K562 (cell line): Measurements from ENCODE around the gene MYL6B. TPM values are rescaled to one million over a fixed set of nuclear protein-coding genes. Genes with fewer than 3 reads are reported as not detected.

Experiments used
- E2F1 ChIP-seq: sonication (generic); formaldehyde crosslinking; IDR thresholded peaks from 2 replicates; pipeline ENCODE4 v1.8.1; 2023; ENCODE audit warnings: mild to moderate bottlenecking, missing genetic modification reagents, moderate library complexity
- ELF2 ChIP-seq: fragments of 250-450 bp; sonication (Bioruptor Pico); IDR thresholded peaks from 2 replicates; pipeline ENCODE4 v1.5.0; 2021; ENCODE audit warnings: mild to moderate bottlenecking
- FOSL1 ChIP-seq: fragments of 200-800 bp; sonication (Bioruptor generic); conservative IDR thresholded peaks from 2 replicates; pipeline ENCODE4 v1.6.1; 2016; ENCODE audit warnings: missing genetic modification characterization, missing compliant biosample characterization
- FOXM1 ChIP-seq, 2 experiments: fragments of 450-650 bp in 1 of 2; sonication (generic) in 1 of 2; formaldehyde crosslinking in 1 of 2; IDR thresholded peaks; 2 replicates each; pipeline versions ENCODE4 v1.6.1 to v1.9.0; 2017 to 2022; ENCODE audit warnings: low read depth in 2 of 2, mild to moderate bottlenecking in 2 of 2, missing genetic modification reagents in 1 of 2, moderate library complexity in 1 of 2
- GATAD2B ChIP-seq: fragments of 450-650 bp; IDR thresholded peaks from 2 replicates; pipeline ENCODE4 v1.6.1; 2017; ENCODE audit warnings: mild to moderate bottlenecking, borderline replicate concordance
- HNRNPH1 ChIP-seq: fragments of 200-400 bp; formaldehyde crosslinking; optimal IDR thresholded peaks from 2 replicates; pipeline ENCODE3; 2017; ENCODE audit warnings: low read depth, mild to moderate bottlenecking, low read length, moderate library complexity
- HOMEZ ChIP-seq: fragments of 250-450 bp; sonication (Bioruptor Pico); IDR thresholded peaks from 2 replicates; pipeline ENCODE4 v1.4.0; 2020; ENCODE audit warnings: mild to moderate bottlenecking, moderate library complexity
- KDM4B ChIP-seq, 2 experiments: fragments of 450-650 bp in 1 of 2; sonication (generic) in 1 of 2; IDR thresholded peaks; 2 replicates each; pipeline ENCODE4 v1.6.1; 2016 to 2017; ENCODE audit warnings: borderline replicate concordance in 2 of 2, antibody characterized with exemption in 1 of 2, low read depth in 1 of 2, mild to moderate bottlenecking in 1 of 2
- MLLT1 ChIP-seq, 2 experiments: fragments of 450-650 bp; IDR thresholded peaks; 2 replicates each; pipeline ENCODE4 v1.6.1; 2016
- NR4A1 ChIP-seq, 2 experiments: fragments of 250-450 bp in 1 of 2; fragments of 450-650 bp in 1 of 2; sonication (Bioruptor Pico) in 1 of 2; IDR thresholded peaks; 2 replicates each; pipeline versions ENCODE4 v1.4.0 to v1.6.1; 2016 to 2020; ENCODE audit warnings: mild to moderate bottlenecking in 2 of 2, missing compliant biosample characterization in 1 of 2, missing genetic modification characterization in 1 of 2, moderate library complexity in 1 of 2
- NUFIP1 ChIP-seq: fragments of 450-650 bp; IDR thresholded peaks from 2 replicates; pipeline ENCODE4 v1.6.1; 2018; ENCODE audit not compliant: partially characterized antibody
- PKNOX1 ChIP-seq: fragments of 450-650 bp; IDR thresholded peaks from 2 replicates; pipeline ENCODE4 v1.6.1; 2016
- PTTG1 ChIP-seq: fragments of 450-650 bp; IDR thresholded peaks from 2 replicates; pipeline ENCODE4 v1.6.1; 2016; ENCODE audit warnings: low read depth, mild to moderate bottlenecking, missing genetic modification characterization, missing compliant biosample characterization
- SOX6 ChIP-seq: fragments of 450-650 bp; IDR thresholded peaks from 2 replicates; pipeline ENCODE4 v1.6.1; 2014; ENCODE audit warnings: mild to moderate bottlenecking
- TAF7 ChIP-seq: fragments of 450-650 bp; IDR thresholded peaks from 2 replicates; pipeline ENCODE4 v1.6.1; 2016; ENCODE audit warnings: missing genetic modification characterization, missing compliant biosample characterization
- TFE3 ChIP-seq: fragments of 450-650 bp; formaldehyde crosslinking; IDR thresholded peaks from 2 replicates; pipeline ENCODE4 v1.4.0; 2020; ENCODE audit warnings: mild to moderate bottlenecking, mixed read lengths
- XRCC4 ChIP-seq: IDR thresholded peaks from one replicate; pipeline ENCODE4 v1.6.1; 2011; ENCODE audit not compliant: insufficient read depth, insufficient read length; ENCODE audit errors: extremely low read depth
- ZKSCAN3 ChIP-seq: fragments of 250-450 bp; sonication (Bioruptor Pico); IDR thresholded peaks from 2 replicates; pipeline ENCODE4 v1.4.0; 2020
- ZNF134 ChIP-seq: fragments of 250-450 bp; sonication (Bioruptor Pico); conservative IDR thresholded peaks from 2 replicates; pipeline ENCODE4 v1.4.0; 2020
- ZNF212 ChIP-seq: fragments of 450-650 bp; formaldehyde crosslinking; IDR thresholded peaks from 2 replicates; pipeline ENCODE4 v1.4.0; 2020; ENCODE audit warnings: mild to moderate bottlenecking
- polyA plus RNA-seq, 8 experiments: library from polyadenylated mRNA; depleted of rRNA in 4 of 8; stranded (reverse) in 5 of 8; unstranded in 3 of 8; fragments of >200 nt; fragmentation: Nextera tagmentation in 2 of 8; fragmentation: Illumina TruSeq in 1 of 8; extraction: Ambion mirVana in 2 of 8; extraction: Trizol in 1 of 8; gene quantifications; 2 replicates each; pipeline versions ENCODE4 v1.2.1 to v1.2.3, GENCODE V29; 2011 to 2014; ENCODE audit warnings: inconsistent platforms in 1 of 8, missing spikeins in 1 of 8
- total RNA-seq, 7 experiments: library from RNA; depleted of rRNA in 6 of 7; stranded (reverse); fragments of >200 nt in 6 of 7; fragmentation: Illumina TruSeq in 2 of 7; extraction: Trizol in 2 of 7; gene quantifications; 2 replicates each; pipeline versions ENCODE4 v1.2.1 to v1.2.3, GENCODE V29; 2011 to 2021; ENCODE audit warnings: low replicate concordance in 1 of 7

The MYL6B gene
- total and polyA plus RNA-seq, 9 of the 15 experiments (the other 6 are each of a cell fraction or from before 2014, with no cell fraction given): 42.8 to 77.3 (median 68.6) TPM

GRCh38 chr12:56116267-56117081 lies 35.9 kb upstream of the MYL6B start, which contains the start of gene RPL41 (continued):
- peak; percentile 99 for TF ChIP-seq TAF7 (tag)
- no peak for TF ChIP-seq ZNF134 (CRISPR knock-in tag)
- no peak for TF ChIP-seq ZKSCAN3 (CRISPR knock-in tag)
- TF ChIP-seq ZNF212: no peak
- no peak for TF ChIP-seq HNRNPH1
- no peak for TF ChIP-seq NR4A1 (CRISPR knock-in tag; IDR thresholded peaks at IDR 0.05)
- 0 out of 2 replicates have a peak, but pooled peaks have one; percentile 56 for TF ChIP-seq NR4A1 (tag; IDR thresholded peaks at IDR 0.05)
- 0 out of 2 replicates have a peak, but pooled peaks have one; percentile 38 for TF ChIP-seq ELF2
- peak in 1 of 2 experiments; percentile 78; a peak in 1 of 4 replicates for TF ChIP-seq KDM4B (IDR thresholded peaks at IDR 0.05; ENCODE audit: borderline replicate concordance in 2 of 2, low read depth in 1 of 2)
- TF ChIP-seq GATAD2B: peak; percentile 86; the same call in 1 of the 2 replicates
- no peak for TF ChIP-seq TFE3 (CRISPR knock-in tag)
- TF ChIP-seq HOMEZ (CRISPR knock-in tag): no peak
- TF ChIP-seq FOXM1 (IDR thresholded peaks at IDR 0.05; ENCODE audit: low read depth): peak; percentile 34; the same call in 1 of the 2 replicates
- no peak for TF ChIP-seq FOXM1 (CRISPR knock-in tag; IDR thresholded peaks at IDR 0.05; ENCODE audit: low read depth)
- TF ChIP-seq PKNOX1: no peak
- peak; percentile 63 for TF ChIP-seq SOX6
- TF ChIP-seq MLLT1 (IDR thresholded peaks at IDR 0.05): peak; percentile 84 to 88
- peak; percentile 91 for TF ChIP-seq E2F1 (CRISPR knock-in tag)
- peak; percentile 40; the same call in 1 of the 2 replicates for TF ChIP-seq FOSL1 (tag)
- TF ChIP-seq XRCC4: no peak
- TF ChIP-seq NUFIP1: no peak
- TF ChIP-seq PTTG1 (tag): no peak
